ENCODE results near the gene PNLIPRP2. TPM values are rescaled to one million over a fixed set of nuclear protein-coding genes. Genes with fewer than 3 reads are reported as not detected.

Gene PNLIPRP2
- total RNA-seq, 6 experiments from 2014 or later, result not detected

- Mint-ChIP-seq H3K27me3 (ENCODE audit: insufficient read depth) (peaks cover 4% of the 10 kb centered on the region), H3K36me3 (ENCODE audit: low read depth) (peaks cover 8% of the 10 kb centered on the region; the same call in 1 of the 2 replicates), H3K27ac (peak overlapping the region; percentile 42; the same call in 1 of the 2 replicates), H3K9me3 (no peaks in the 10 kb centered on the region), H3K4me1 (ENCODE audit: low read depth) (peaks cover 37% of the 10 kb centered on the region), H3K4me3 (no peak overlapping the region)
- TF ChIP-seq CTCF (IDR thresholded peaks at IDR 0.05), result no peak
- DNase-seq, result peak; percentile 18
Measured at GRCh38 chr10:116669080-116669479, 48.3 kb downstream of the PNLIPRP2 start.

- Mint-ChIP-seq H3K27ac (no peak overlapping the region), H3K4me1 (ENCODE audit: low read depth) (peaks cover 37% of the 10 kb centered on the region), H3K36me3 (ENCODE audit: low read depth) (peaks cover 18% of the 10 kb centered on the region), H3K9me3 (no peaks in the 10 kb centered on the region), H3K4me3 (no peak overlapping the region), H3K27me3 (ENCODE audit: insufficient read depth) (no peaks in the 10 kb centered on the region; the same call in 1 of the 2 replicates)
- no peak for TF ChIP-seq CTCF (IDR thresholded peaks at IDR 0.05)
- DNase-seq, result no peak
Measured at GRCh38 chr10:116669832-116670644, 49.3 kb downstream of the PNLIPRP2 start.

- peak overlapping the region; percentile 66; the same call in 1 of the 2 replicates for H3K27ac Mint-ChIP-seq
- no peak for TF ChIP-seq CTCF (IDR thresholded peaks at IDR 0.05)
- H3K4me3 Mint-ChIP-seq, result no peak overlapping the region
- peaks cover 37% of the 10 kb centered on the region for H3K4me1 Mint-ChIP-seq (ENCODE audit: low read depth)
- DNase-seq, result no peak
- no peaks in the 10 kb centered on the region for H3K9me3 Mint-ChIP-seq
- peaks cover 20% of the 10 kb centered on the region for H3K36me3 Mint-ChIP-seq (ENCODE audit: low read depth)
- no peaks in the 10 kb centered on the region; the same call in 1 of the 2 replicates for H3K27me3 Mint-ChIP-seq (ENCODE audit: insufficient read depth)
Measured at GRCh38 chr10:116670706-116671105, 50.0 kb downstream of the PNLIPRP2 start.

- DNase-seq, result peak; percentile 39
- H3K27me3 Mint-ChIP-seq (ENCODE audit: insufficient read depth), result no peaks in the 10 kb centered on the region; the same call in 1 of the 2 replicates
- peak overlapping the region; percentile 27 for H3K4me3 Mint-ChIP-seq
- peaks cover 41% of the 10 kb centered on the region for H3K4me1 Mint-ChIP-seq (ENCODE audit: low read depth)
- H3K27ac Mint-ChIP-seq, result peak overlapping the region; percentile 66
- no peak for TF ChIP-seq CTCF (IDR thresholded peaks at IDR 0.05)
- peaks cover 26% of the 10 kb centered on the region for H3K36me3 Mint-ChIP-seq (ENCODE audit: low read depth)
- no peaks in the 10 kb centered on the region for H3K9me3 Mint-ChIP-seq
Measured at GRCh38 chr10:116671274-116671926, 50.6 kb downstream of the PNLIPRP2 start.

GRCh38 chr10:116672891-116673290, 52.1 kb downstream of the PNLIPRP2 start:
- Mint-ChIP-seq H3K9me3 (no peaks in the 10 kb centered on the region), H3K4me1 (ENCODE audit: low read depth) (peaks cover 41% of the 10 kb centered on the region), H3K27ac (no peak overlapping the region), H3K36me3 (ENCODE audit: low read depth) (peaks cover 26% of the 10 kb centered on the region), H3K4me3 (no peak overlapping the region), H3K27me3 (ENCODE audit: insufficient read depth) (no peaks in the 10 kb centered on the region)
- DNase-seq, result no peak
- no peak for TF ChIP-seq CTCF (IDR thresholded peaks at IDR 0.05)
